Measurements from ENCODE around the gene MCU.
"Not testable (repeated sequence)": the region's sequence is repeated elsewhere in the genome, so short reads cannot be mapped to it uniquely, and the experiment has no call there.

Gene MCU

DNA sequence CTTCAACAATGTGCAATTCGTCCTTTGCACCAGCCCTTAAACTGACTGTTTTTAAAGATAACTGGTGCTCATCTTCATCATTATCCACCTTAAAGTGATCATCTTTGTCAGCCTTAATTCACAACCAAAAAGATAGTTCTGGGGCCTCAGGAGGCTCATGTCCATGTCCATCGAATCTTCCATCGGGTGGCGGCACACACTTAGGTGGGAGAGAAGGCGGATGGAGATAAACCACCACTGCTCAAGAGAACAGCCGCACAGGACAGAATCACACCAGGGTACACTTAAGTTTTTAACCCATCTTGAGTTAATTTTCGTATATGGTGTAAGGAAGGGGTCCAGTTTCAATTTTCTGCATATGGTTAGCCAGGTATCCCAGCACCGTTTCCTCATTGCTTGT lies 226.4 kb downstream of the MCU start:
- no peak overlapping the region for H3K4me3 ChIP-seq (ENCODE audit: extremely low read depth, insufficient read depth, low read length, poor library complexity, severe bottlenecking)
- WGBS, 2 experiments (ENCODE audit: insufficient coverage in 2 of 2) = 96 to 98% methylated on average over 5 to 7 of the region's 8 CpGs
- H3K36me3 ChIP-seq (ENCODE audit: control insufficient read depth, insufficient read depth, low read length) = no peaks in the 10 kb centered on the region
- no peak overlapping the region for H3K27ac ChIP-seq (ENCODE audit: low read depth, low read length, severe bottlenecking)
- no peaks in the 10 kb centered on the region for H3K4me1 ChIP-seq (ENCODE audit: control insufficient read depth, insufficient read depth, low read length, poor library complexity, severe bottlenecking)
- H3K9me3 ChIP-seq (ENCODE audit: control insufficient read depth, low read length) = no peaks in the 10 kb centered on the region

DNA sequence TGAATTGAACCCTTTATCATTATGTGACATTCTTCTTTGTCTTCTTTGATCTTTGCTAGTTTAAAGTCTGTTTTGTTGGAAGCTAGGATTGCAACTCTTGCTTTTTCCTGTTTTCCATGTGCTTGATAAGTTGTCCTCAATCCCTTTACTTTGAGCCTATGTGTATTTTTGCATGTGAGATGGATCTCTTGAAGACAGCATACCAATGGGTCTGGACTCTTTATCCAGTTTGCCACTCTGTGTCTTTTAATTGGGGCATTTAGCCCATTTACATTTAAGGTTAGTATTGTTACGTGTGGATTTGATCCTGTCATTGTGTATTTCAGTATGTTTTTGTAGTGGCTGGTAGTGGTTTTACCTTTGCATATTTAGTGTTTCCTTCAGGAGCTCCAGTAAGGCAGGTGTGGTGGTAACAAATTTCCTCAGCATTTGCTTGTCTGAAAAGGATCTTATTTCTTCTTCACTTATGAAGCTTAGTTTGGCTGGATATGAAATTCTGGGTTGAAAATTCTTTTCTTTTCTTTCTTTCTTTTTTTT lies 229.3 kb downstream of the MCU start:
- not testable (repeated sequence) for H3K4me1 ChIP-seq (ENCODE audit: control insufficient read depth, insufficient read depth, low read length, poor library complexity, severe bottlenecking); H3K36me3 ChIP-seq (ENCODE audit: control insufficient read depth, insufficient read depth, low read length); H3K4me3 ChIP-seq (ENCODE audit: extremely low read depth, insufficient read depth, low read length, poor library complexity, severe bottlenecking); H3K27ac ChIP-seq (ENCODE audit: low read depth, low read length, severe bottlenecking); H3K9me3 ChIP-seq (ENCODE audit: control insufficient read depth, low read length)
- 100% methylated on average over 1 of the region's 1 CpG; no CpG with 5 or more reads in 1 of the 2 experiments for WGBS, 2 experiments (ENCODE audit: insufficient coverage in 2 of 2)

DNA sequence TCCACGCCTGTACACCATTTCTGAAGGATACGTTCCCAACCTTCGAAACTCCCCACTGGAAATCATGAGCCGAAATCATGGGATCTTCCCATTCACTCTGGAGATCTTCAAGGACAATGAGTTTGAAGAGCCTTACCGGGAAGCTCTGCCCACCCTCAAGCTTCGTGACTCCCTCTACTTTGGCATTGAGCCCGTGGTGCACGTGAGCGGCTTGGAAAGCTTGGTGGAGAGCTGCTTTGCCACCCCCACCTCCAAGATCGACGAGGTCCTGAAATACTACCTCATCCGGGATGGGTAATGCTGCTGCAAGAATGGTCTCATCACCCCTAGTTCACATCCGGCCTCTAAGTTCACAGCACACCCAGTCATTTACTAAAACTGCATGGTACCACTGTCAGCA lies 232.4 kb downstream of the MCU start:
- Histone ChIP-seq H3K4me1 (ENCODE audit: control insufficient read depth, insufficient read depth, low read length, poor library complexity, severe bottlenecking) (no peaks in the 10 kb centered on the region), H3K27ac (ENCODE audit: low read depth, low read length, severe bottlenecking) (no peak overlapping the region)
- 91% methylated on average over 10 to 13 of the region's 13 CpGs for WGBS, 2 experiments (ENCODE audit: insufficient coverage in 2 of 2)

DNA sequence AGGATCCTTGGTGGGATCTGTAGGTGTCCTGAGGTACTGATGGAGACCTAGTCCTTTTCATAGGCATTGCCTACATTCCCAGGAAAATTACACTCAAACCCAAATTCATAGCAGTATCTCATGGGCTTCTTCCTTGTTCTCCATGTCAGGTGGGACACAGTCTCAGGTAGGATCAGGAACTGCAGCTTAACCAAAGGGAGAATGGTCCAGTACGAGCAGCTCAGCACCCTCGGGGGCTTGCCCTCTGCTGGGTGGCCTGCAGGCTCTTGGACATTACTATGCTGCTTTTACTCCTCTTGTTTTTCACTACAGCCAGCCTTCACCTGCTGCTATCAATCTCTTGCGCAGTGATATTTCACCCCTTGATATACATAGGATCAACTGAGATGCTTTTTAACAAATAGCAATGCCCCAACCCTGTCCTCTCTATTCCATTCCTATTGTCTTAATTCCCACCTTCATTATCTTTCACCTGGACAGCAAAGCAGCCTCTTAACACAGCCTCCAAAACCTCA lies 234.1 kb downstream of the MCU start:
- Histone ChIP-seq H3K36me3 (ENCODE audit: control insufficient read depth, insufficient read depth, low read length) (no peaks in the 10 kb centered on the region), H3K9me3 (ENCODE audit: control insufficient read depth, low read length) (no peaks in the 10 kb centered on the region), H3K27ac (ENCODE audit: low read depth, low read length, severe bottlenecking) (no peak overlapping the region), H3K4me1 (ENCODE audit: control insufficient read depth, insufficient read depth, low read length, poor library complexity, severe bottlenecking) (no peaks in the 10 kb centered on the region), H3K4me3 (ENCODE audit: extremely low read depth, insufficient read depth, low read length, poor library complexity, severe bottlenecking) (no peak overlapping the region)
- 92 to 100% methylated on average over 3 of the region's 3 CpGs for WGBS, 2 experiments (ENCODE audit: insufficient coverage in 2 of 2)

More for the DNA sequence above, 232.4 kb downstream of the MCU start:
- Histone ChIP-seq H3K9me3 (ENCODE audit: control insufficient read depth, low read length) (no peaks in the 10 kb centered on the region), H3K36me3 (ENCODE audit: control insufficient read depth, insufficient read depth, low read length) (no peaks in the 10 kb centered on the region), H3K4me3 (ENCODE audit: extremely low read depth, insufficient read depth, low read length, poor library complexity, severe bottlenecking) (no peak overlapping the region)

DNA sequence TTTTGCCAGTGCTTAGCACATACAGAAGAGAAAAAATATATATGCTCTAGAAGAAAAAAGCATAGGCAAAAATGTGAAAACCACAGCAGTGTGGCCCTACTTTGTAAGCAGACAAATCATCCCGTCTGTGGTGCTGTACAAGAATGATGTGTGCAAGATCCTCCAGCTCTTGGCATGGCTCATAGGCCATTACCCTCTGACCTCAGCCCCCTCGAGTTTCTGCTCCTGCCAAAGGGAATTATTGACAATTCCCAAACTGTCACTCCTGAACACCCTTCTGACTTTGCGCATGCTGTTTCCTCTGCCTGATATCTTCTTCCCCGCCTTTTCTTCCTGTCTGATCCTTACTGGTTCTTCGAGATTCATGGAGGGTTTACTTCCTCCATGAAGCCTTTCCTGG lies 235.5 kb downstream of the MCU start:
- Histone ChIP-seq H3K27ac (ENCODE audit: low read depth, low read length, severe bottlenecking) (no peak overlapping the region), H3K4me1 (ENCODE audit: control insufficient read depth, insufficient read depth, low read length, poor library complexity, severe bottlenecking) (no peaks in the 10 kb centered on the region), H3K9me3 (ENCODE audit: control insufficient read depth, low read length) (no peaks in the 10 kb centered on the region), H3K36me3 (ENCODE audit: control insufficient read depth, insufficient read depth, low read length) (no peaks in the 10 kb centered on the region), H3K4me3 (ENCODE audit: extremely low read depth, insufficient read depth, low read length, poor library complexity, severe bottlenecking) (no peak overlapping the region)
- WGBS, 2 experiments (ENCODE audit: insufficient coverage in 2 of 2) = 88 to 95% methylated on average over 4 to 5 of the region's 5 CpGs

DNA sequence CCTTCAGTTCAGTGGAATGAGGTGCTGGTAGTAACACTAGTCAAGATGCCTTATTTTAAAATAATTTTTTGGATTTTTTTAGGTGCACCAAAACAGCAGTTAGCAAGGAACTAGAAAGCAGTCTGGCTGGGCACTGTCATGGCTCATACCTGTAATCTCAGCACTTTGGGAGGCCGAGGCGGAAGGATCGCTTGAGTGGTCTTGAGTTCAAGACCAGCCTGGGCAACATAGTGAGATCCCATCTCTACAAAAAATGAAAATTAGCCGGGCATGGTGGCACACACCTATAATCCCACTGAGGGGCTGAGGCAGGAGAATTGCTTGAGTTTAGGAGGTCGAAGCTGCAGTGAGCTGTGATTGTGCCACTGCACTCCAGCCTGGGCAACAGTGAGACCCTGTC lies 236.9 kb downstream of the MCU start:
- H3K4me1 ChIP-seq (ENCODE audit: control insufficient read depth, insufficient read depth, low read length, poor library complexity, severe bottlenecking) = no peaks in the 10 kb centered on the region
- no peak overlapping the region for H3K27ac ChIP-seq (ENCODE audit: low read depth, low read length, severe bottlenecking)
- no peaks in the 10 kb centered on the region for H3K36me3 ChIP-seq (ENCODE audit: control insufficient read depth, insufficient read depth, low read length)
- WGBS, 2 experiments (ENCODE audit: insufficient coverage in 2 of 2) = 78 to 81% methylated on average over 3 to 4 of the region's 5 CpGs
- no peaks in the 10 kb centered on the region for H3K9me3 ChIP-seq (ENCODE audit: control insufficient read depth, low read length)
- H3K4me3 ChIP-seq (ENCODE audit: extremely low read depth, insufficient read depth, low read length, poor library complexity, severe bottlenecking) = no peak overlapping the region

DNA sequence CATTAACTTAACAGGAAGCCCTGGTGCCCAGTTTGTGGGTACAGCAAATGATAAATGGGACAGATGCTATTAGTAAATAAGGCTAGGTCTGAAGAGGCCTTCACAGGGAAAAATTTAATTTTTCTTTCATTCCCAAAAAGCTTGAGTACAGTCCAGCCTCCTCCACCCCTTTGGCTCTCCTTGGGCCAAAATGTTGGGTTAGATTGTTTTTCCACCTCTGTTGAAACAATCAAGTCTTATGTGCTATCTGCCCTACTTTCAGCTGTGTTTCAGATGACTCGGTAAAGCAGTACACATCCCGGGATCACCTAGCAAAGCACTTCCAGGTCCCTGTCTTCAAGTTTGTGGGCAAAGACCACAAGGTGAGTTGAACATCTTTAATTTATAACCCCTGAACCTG lies 238.3 kb downstream of the MCU start:
- Histone ChIP-seq H3K36me3 (ENCODE audit: control insufficient read depth, insufficient read depth, low read length) (no peaks in the 10 kb centered on the region), H3K9me3 (ENCODE audit: control insufficient read depth, low read length) (no peaks in the 10 kb centered on the region), H3K4me1 (ENCODE audit: control insufficient read depth, insufficient read depth, low read length, poor library complexity, severe bottlenecking) (peaks cover 7% of the 10 kb centered on the region), H3K27ac (ENCODE audit: low read depth, low read length, severe bottlenecking) (no peak overlapping the region), H3K4me3 (ENCODE audit: extremely low read depth, insufficient read depth, low read length, poor library complexity, severe bottlenecking) (no peak overlapping the region)
- 80 to 94% methylated on average over 2 of the region's 2 CpGs for WGBS, 2 experiments (ENCODE audit: insufficient coverage in 2 of 2)

DNA sequence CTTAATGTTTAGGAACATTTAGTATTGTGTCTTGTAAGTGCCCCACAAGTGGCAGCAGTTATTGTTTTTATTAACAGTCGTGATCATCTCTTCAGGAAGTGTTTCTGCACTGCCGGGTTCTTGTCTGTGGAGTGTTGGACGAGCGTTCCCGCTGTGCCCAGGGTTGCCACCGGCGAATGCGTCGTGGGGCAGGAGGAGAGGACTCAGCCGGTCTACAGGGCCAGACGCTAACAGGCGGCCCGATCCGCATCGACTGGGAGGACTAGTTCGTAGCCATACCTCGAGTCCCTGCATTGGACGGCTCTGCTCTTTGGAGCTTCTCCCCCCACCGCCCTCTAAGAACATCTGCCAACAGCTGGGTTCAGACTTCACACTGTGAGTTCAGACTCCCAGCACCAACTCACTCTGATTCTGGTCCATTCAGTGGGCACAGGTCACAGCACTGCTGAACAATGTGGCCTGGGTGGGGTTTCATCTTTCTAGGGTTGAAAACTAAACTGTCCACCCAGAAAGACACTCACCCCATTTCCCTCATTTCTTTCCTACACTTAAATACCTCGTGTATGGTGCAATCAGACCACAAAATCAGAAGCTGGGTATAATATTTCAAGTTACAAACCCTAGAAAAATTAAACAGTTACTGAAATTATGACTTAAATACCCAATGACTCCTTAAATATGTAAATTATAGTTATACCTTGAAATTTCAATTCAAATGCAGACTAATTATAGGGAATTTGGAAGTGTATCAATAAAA lies 240.5 kb downstream of the MCU start:
- Histone ChIP-seq H3K4me3 (ENCODE audit: extremely low read depth, insufficient read depth, low read length, poor library complexity, severe bottlenecking) (no peak overlapping the region), H3K9me3 (ENCODE audit: control insufficient read depth, low read length) (no peaks in the 10 kb centered on the region), H3K27ac (ENCODE audit: low read depth, low read length, severe bottlenecking) (no peak overlapping the region), H3K4me1 (ENCODE audit: control insufficient read depth, insufficient read depth, low read length, poor library complexity, severe bottlenecking) (peaks cover 7% of the 10 kb centered on the region), H3K36me3 (ENCODE audit: control insufficient read depth, insufficient read depth, low read length) (no peaks in the 10 kb centered on the region)
- WGBS, 2 experiments (ENCODE audit: insufficient coverage in 2 of 2) = 94 to 96% methylated on average over 16 to 17 of the region's 20 CpGs

DNA sequence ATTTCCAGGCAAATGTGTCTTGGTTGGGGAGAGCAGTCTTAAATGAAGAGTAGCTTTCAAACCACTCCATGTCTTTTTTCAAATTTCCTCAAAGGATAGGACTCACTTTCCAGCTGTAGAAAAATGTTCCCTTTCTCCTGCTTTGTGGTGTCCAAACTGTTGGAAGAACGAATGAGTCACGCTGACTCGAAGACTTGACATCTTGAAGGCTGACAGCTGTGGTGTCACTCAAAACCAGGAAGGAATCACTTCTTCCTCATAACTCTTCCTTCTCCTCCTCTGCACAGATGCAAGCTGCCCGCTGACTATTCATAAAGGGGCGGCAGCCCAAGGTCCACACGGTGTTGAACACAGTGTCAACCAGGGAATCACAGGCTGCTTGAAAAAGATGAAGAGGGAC lies 243.4 kb downstream of the MCU start:
- Histone ChIP-seq H3K4me1 (ENCODE audit: control insufficient read depth, insufficient read depth, low read length, poor library complexity, severe bottlenecking) (peaks cover 7% of the 10 kb centered on the region), H3K9me3 (ENCODE audit: control insufficient read depth, low read length) (no peaks in the 10 kb centered on the region), H3K36me3 (ENCODE audit: control insufficient read depth, insufficient read depth, low read length) (no peaks in the 10 kb centered on the region), H3K27ac (ENCODE audit: low read depth, low read length, severe bottlenecking) (no peak overlapping the region), H3K4me3 (ENCODE audit: extremely low read depth, insufficient read depth, low read length, poor library complexity, severe bottlenecking) (no peak overlapping the region)
- 93 to 100% methylated on average over 3 to 4 of the region's 6 CpGs for WGBS, 2 experiments (ENCODE audit: insufficient coverage in 2 of 2)
